Bone marrow (tissue), 2 donors: Measurements from ENCODE around the gene MACROH2A1.

Experiments
- DNase-seq, 2 donors: peaks; one replicate each; lab custom pipeline; 2025; lab: John Stamatoyannopoulos, UW

The MACROH2A1 gene

GRCh38 chr5:135331612-135332011 is 67.4 kb downstream of the MACROH2A1 start:
- no peak for DNase-seq

- DNase-seq: no peak
Measured at GRCh38 chr5:135330798-135331096, 68.3 kb downstream of the MACROH2A1 start.

- no peak for DNase-seq
Measured at GRCh38 chr5:135329913-135330797, 68.9 kb downstream of the MACROH2A1 start.

- no peak for DNase-seq
Measured at GRCh38 chr5:135329066-135329912, 69.7 kb downstream of the MACROH2A1 start.

GRCh38 chr5:135328128-135328687 is 70.8 kb downstream of the MACROH2A1 start:
- no peak for DNase-seq

- no peak for DNase-seq
Measured at GRCh38 chr5:135327429-135328127, 71.5 kb downstream of the MACROH2A1 start.

- DNase-seq: no peak
Measured at GRCh38 chr5:135326296-135327254, 72.5 kb downstream of the MACROH2A1 start.

GRCh38 chr5:135324897-135325650 is 74.0 kb downstream of the MACROH2A1 start:
- no peak for DNase-seq

- no peak for DNase-seq
Measured at GRCh38 chr5:135324160-135324559, 74.9 kb downstream of the MACROH2A1 start.

- no peak for DNase-seq
Measured at GRCh38 chr5:135323701-135324132, 75.3 kb downstream of the MACROH2A1 start.

- no peak for DNase-seq
Measured at GRCh38 chr5:135323227-135323626, 75.8 kb downstream of the MACROH2A1 start.

- no peak for DNase-seq
Measured at GRCh38 chr5:135322744-135323143, 76.3 kb downstream of the MACROH2A1 start.

- no peak for DNase-seq
Measured at GRCh38 chr5:135322271-135322670, 76.8 kb downstream of the MACROH2A1 start.

- no peak for DNase-seq
Measured at GRCh38 chr5:135320718-135321484, 78.1 kb downstream of the MACROH2A1 start.

- DNase-seq: no peak
Measured at GRCh38 chr5:135319928-135320606, 79.0 kb downstream of the MACROH2A1 start.

GRCh38 chr5:135319458-135319857 is 79.6 kb downstream of the MACROH2A1 start:
- DNase-seq: no peak

- no peak for DNase-seq
Measured at GRCh38 chr5:135318924-135319323, 80.1 kb downstream of the MACROH2A1 start.

GRCh38 chr5:135318037-135318436 is 81.0 kb downstream of the MACROH2A1 start:
- DNase-seq: no peak

- DNase-seq: no peak
Measured at GRCh38 chr5:135317286-135317685, 81.7 kb downstream of the MACROH2A1 start.
